ENCODE measurements around the gene PCNX1. TPM values are rescaled to one million over a fixed set of nuclear protein-coding genes. Genes with fewer than 3 reads are reported as not detected.

PCNX1 gene
- total and polyA plus RNA-seq, 2 donors (not counting 1 experiment from before 2014, with no cell fraction given), result 17.0 to 84.5 TPM

- no peak overlapping the region for H3K4me3 ChIP-seq (ENCODE audit: control extremely low read depth in 1 of 5, extremely low read depth in 1 of 5, insufficient read depth in 1 of 5, low read depth in 2 of 5, low read length in 4 of 5)
- no peak overlapping the region for H3K4me2 ChIP-seq (replicated peaks; ENCODE audit: low read depth, low read length, poor library complexity, severe bottlenecking)
- no peaks in the 10 kb centered on the region for H4K20me1 ChIP-seq (ENCODE audit: control insufficient read depth, insufficient read depth, low read length, poor library complexity, severe bottlenecking)
- intact Hi-C loops (cut with micrococcal nuclease), result no loop called here
- DNase-seq (no peak), ATAC-seq (ENCODE audit: low read depth) (no peak)
- H3K79me2 ChIP-seq (ENCODE audit: control insufficient read depth, insufficient read depth, low read length), result no peaks in the 10 kb centered on the region
- no CpG with 5 or more reads among the region's 1 CpG for WGBS (ENCODE audit: insufficient coverage)
- no peak overlapping the region for H3K9ac ChIP-seq (ENCODE audit: low read length)
- H3K27ac ChIP-seq (ENCODE audit: low read length in 2 of 2), result no peak overlapping the region
- H3K27me3 Mint-ChIP-seq, result peaks cover 9% of the 10 kb centered on the region
- H3K4me3 Mint-ChIP-seq, result no peak overlapping the region
- no peaks in the 10 kb centered on the region for H3K27me3 ChIP-seq (replicated peaks in 1 of 4; ENCODE audit: control extremely low read depth in 1 of 4, control insufficient read depth in 3 of 4, insufficient read depth in 4 of 4, low read length in 3 of 4)
- CTCF ChIA-PET, result no interaction called here
- H3K9me3 Mint-ChIP-seq (ENCODE audit: insufficient read depth), result no peaks in the 10 kb centered on the region
- H2AFZ ChIP-seq (ENCODE audit: insufficient read depth, low read depth, low read length, poor library complexity, severe bottlenecking), result no peak overlapping the region
- H3K27ac Mint-ChIP-seq, result no peak overlapping the region
- no peaks in the 10 kb centered on the region for H3K4me1 ChIP-seq (ENCODE audit: control insufficient read depth in 2 of 2, insufficient read depth in 2 of 2, low read length in 2 of 2)
- no peaks in the 10 kb centered on the region for H3K9me3 ChIP-seq (ENCODE audit: control extremely low read depth in 1 of 3, control insufficient read depth in 2 of 3, insufficient read depth in 1 of 3, low read length in 2 of 3)
- POLR2A ChIA-PET, result no interaction called here
- no peaks in the 10 kb centered on the region for H3K4me1 Mint-ChIP-seq
- no peaks in the 10 kb centered on the region for H3K36me3 ChIP-seq (replicated peaks in 1 of 2; ENCODE audit: control extremely low read depth in 1 of 2, control insufficient read depth in 1 of 2, extremely low read depth in 1 of 2, insufficient read depth in 2 of 2, low read length in 1 of 2)
- no peak for TF ChIP-seq EZH2 (IDR thresholded peaks at IDR 0.05; ENCODE audit: borderline replicate concordance, insufficient read depth, low read depth, low read length, poor library complexity, severe bottlenecking)
- TF ChIP-seq CTCF (IDR thresholded peaks at IDR 0.05), result no peak
Measured at GRCh38 chr14:70896317-70896716, 10.9 kb upstream of the PCNX1 start.

GRCh38 chr14:70896981-70897380 is 10.3 kb upstream of the PCNX1 start:
- H3K4me3 Mint-ChIP-seq, result no peak overlapping the region
- H3K27ac ChIP-seq (ENCODE audit: low read length in 2 of 2), result no peak overlapping the region
- no peaks in the 10 kb centered on the region for H3K27me3 ChIP-seq (replicated peaks in 1 of 4; ENCODE audit: control extremely low read depth in 1 of 4, control insufficient read depth in 3 of 4, insufficient read depth in 4 of 4, low read length in 3 of 4)
- TF ChIP-seq EZH2 (IDR thresholded peaks at IDR 0.05; ENCODE audit: borderline replicate concordance, insufficient read depth, low read depth, low read length, poor library complexity, severe bottlenecking) (no peak), CTCF (IDR thresholded peaks at IDR 0.05) (no peak)
- H3K9me3 ChIP-seq (ENCODE audit: control extremely low read depth in 1 of 3, control insufficient read depth in 2 of 3, insufficient read depth in 1 of 3, low read length in 2 of 3), result no peaks in the 10 kb centered on the region
- no peak overlapping the region for H3K4me2 ChIP-seq (replicated peaks; ENCODE audit: low read depth, low read length, poor library complexity, severe bottlenecking)
- no peaks in the 10 kb centered on the region for H3K4me1 Mint-ChIP-seq
- H3K27ac Mint-ChIP-seq, result no peak overlapping the region
- ChIA-PET CTCF (no interaction called here), POLR2A (no interaction called here)
- 100% methylated on average over 3 of the region's 3 CpGs for WGBS (ENCODE audit: insufficient coverage)
- DNase-seq (no peak), ATAC-seq (ENCODE audit: low read depth) (no peak)
- no peaks in the 10 kb centered on the region for H3K4me1 ChIP-seq (ENCODE audit: control insufficient read depth in 2 of 2, insufficient read depth in 2 of 2, low read length in 2 of 2)
- H4K20me1 ChIP-seq (ENCODE audit: control insufficient read depth, insufficient read depth, low read length, poor library complexity, severe bottlenecking), result no peaks in the 10 kb centered on the region
- no peak overlapping the region for H2AFZ ChIP-seq (ENCODE audit: insufficient read depth, low read depth, low read length, poor library complexity, severe bottlenecking)
- no peak overlapping the region for H3K4me3 ChIP-seq (ENCODE audit: control extremely low read depth in 1 of 5, extremely low read depth in 1 of 5, insufficient read depth in 1 of 5, low read depth in 2 of 5, low read length in 4 of 5)
- H3K27me3 Mint-ChIP-seq, result peaks cover 9% of the 10 kb centered on the region
- no peaks in the 10 kb centered on the region for H3K9me3 Mint-ChIP-seq (ENCODE audit: insufficient read depth)
- intact Hi-C loops (cut with micrococcal nuclease), result no loop called here
- H3K9ac ChIP-seq (ENCODE audit: low read length), result no peak overlapping the region
- no peaks in the 10 kb centered on the region for H3K79me2 ChIP-seq (ENCODE audit: control insufficient read depth, insufficient read depth, low read length)
- no peaks in the 10 kb centered on the region for H3K36me3 ChIP-seq (replicated peaks in 1 of 2; ENCODE audit: control extremely low read depth in 1 of 2, control insufficient read depth in 1 of 2, extremely low read depth in 1 of 2, insufficient read depth in 2 of 2, low read length in 1 of 2)
